GM12874 (cell line): ENCODE results near the gene ANO6.

Experiments used
- TF ChIP-seq, protein P1 (sequence below): IDR thresholded peaks from 2 replicates; pipeline ENCODE4 v1.5.1; 2011; ENCODE audit warnings: low read depth, mild to moderate bottlenecking, control low read depth, low read length, moderate library complexity; ENCODE audit not compliant: insufficient read depth

ANO6 gene

DNA sequence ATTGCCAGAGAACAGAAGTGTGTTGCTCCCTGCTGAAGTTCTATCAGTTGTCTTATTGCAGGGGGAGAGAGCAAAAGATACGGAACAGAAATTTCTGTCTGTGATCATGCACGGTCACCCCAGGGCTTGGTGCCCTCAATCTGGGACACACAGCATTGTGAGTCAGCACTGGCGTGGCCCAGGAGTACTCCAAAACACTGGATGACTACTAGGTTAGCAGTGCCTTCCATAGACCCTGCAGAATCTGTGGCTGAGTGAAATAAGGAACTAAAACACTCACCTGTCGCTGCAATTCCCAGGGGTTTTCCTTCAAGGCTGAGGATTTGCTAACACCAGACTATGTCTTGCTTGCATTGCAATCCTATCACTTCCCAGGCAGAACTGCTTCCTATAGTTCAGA is 165.5 kb downstream of the ANO6 start:
- TF ChIP-seq, protein P1, sequence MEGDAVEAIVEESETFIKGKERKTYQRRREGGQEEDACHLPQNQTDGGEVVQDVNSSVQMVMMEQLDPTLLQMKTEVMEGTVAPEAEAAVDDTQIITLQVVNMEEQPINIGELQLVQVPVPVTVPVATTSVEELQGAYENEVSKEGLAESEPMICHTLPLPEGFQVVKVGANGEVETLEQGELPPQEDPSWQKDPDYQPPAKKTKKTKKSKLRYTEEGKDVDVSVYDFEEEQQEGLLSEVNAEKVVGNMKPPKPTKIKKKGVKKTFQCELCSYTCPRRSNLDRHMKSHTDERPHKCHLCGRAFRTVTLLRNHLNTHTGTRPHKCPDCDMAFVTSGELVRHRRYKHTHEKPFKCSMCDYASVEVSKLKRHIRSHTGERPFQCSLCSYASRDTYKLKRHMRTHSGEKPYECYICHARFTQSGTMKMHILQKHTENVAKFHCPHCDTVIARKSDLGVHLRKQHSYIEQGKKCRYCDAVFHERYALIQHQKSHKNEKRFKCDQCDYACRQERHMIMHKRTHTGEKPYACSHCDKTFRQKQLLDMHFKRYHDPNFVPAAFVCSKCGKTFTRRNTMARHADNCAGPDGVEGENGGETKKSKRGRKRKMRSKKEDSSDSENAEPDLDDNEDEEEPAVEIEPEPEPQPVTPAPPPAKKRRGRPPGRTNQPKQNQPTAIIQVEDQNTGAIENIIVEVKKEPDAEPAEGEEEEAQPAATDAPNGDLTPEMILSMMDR, result no peak

DNA sequence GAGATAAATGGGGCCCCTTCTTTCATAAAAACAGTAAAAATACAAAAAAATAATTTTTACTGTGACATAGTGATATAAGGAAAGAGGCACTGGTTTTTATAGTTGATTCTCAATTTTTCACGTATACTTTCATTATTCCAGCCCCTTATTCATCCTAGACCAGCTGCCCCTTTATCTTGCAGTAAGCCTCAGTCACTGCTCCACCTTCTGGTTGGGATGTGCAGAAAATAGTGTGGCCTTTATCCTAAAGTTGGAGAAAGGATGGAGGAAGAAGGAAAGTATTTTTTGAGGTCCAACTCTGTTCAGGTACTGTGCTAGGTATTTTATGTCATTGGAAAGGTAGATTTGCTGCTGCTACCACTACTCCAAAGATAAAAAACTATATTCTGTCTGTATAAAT is 172.7 kb downstream of the ANO6 start:
- TF ChIP-seq, protein P1, result 0 out of 2 replicates have a peak, but pooled peaks have one; percentile 9

DNA sequence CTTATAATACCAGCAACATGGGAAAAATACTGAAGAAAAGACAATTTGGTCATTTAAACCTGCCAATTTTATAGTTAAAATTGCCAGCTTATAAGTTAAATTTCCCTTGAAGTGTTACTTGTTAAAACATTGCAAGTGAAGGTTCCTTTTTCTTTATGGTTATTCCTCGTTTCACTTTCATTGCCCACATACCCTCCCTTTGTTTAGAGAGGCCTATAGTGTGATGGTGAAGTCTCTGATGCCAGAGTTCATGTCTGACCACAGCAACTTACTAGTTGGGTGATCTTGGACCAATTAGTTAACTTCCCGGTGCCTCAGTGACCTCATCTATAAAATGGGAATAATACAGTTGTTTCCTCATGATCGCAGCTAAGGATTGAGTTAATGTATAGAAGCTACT is 173.5 kb downstream of the ANO6 start:
- TF ChIP-seq, protein P1, result no peak

DNA sequence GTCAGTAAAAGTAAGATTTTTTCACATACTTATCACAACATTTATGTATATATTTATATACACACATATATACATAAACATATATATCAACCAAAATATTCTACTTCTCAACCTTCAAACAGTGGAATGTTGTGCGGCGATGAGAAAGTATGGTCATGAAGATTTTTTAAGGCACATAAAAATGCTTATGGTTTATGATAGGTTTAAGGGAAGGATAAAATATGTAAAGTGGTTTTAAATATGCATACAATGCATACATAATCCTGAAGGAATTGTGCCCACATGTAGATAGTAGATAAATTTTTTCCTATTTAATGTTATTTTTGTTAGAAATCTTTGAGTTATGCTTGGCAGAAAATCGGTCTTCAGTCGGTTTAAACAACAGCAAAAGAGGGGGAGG is 182.7 kb downstream of the ANO6 start:
- TF ChIP-seq, protein P1, result no peak

DNA sequence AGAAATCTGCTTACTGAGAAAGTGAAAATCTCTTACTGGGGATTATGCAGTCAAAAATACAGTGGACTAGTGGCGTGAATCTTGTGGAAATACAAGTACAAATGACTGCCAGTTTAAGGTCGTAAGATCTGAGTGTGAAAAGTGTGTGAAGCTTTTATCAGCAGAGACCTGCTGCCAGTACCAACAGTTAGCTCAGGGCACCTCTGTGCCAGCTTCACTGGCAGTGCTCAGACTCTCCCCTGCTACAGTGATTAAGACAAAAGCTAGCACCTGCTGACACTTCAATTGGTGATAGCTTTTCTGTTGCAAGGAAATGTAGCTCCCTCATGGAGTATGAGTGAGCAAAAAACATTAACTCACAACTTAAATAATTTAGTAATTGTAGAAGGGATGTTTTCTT is 185.1 kb downstream of the ANO6 start:
- TF ChIP-seq, protein P1, result no peak

DNA sequence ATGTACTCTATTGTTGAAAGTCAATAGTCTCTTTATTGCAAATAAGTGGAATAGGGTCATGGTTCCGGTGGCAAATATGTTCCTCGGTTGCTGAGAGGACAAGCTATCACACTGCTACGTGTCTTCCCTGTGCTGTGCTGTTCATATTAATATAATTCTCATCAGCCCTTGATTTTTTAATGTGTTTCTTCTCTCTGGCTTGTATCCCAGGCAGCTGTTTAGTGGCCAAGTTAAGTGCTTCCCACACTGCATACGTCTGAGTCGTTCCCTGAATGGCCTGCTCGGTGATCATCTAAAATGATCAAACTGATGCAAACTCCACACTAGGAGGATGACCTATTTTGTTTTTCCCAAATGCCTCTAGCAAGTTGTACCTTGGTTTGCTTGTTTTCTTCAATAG is 186.4 kb downstream of the ANO6 start:
- TF ChIP-seq, protein P1, result no peak

DNA sequence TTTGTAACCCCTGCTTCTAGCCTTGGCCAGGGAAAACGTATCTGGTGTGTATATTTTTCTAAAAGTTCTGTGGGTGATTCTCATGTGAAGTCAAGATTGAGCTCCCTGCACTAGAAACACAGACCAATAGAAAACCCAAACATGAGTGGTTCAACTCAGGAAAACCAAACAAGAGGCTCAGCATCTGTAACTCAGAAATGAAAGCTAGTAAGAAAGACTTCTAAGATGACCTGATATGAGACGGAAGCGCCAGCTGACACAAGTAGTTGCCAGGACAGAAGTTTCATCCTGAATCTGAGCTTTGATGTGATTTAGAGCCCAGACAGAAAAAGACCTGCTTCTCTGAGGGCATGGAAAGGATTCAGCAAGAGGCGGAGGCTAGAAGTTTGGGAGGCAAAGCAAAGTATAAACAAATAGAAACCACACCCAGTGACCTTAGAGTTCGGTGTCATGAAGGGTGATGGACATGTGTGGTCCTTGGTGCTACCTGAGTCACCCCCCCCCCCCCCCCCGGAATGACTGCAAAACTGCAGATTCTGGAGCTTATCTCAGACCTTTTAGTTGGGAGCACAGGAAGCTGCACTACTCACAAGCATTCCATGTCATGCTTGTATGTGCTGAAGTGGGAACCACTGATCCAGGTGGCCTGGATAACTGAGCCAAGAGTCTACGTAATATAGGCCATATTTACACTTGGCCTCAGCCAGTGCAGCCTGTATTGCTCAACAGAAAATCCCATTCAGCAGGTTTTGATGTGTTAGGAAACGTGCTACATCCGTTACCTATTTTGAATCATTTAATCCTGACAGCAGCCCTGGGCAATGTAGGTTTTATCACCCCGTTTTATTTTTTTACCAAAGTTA is 191.3 kb downstream of the ANO6 start:
- TF ChIP-seq, protein P1, result no peak
